Uterus (tissue), 4 donors: ENCODE results near the gene CDC20. TPM values are rescaled to one million over a fixed set of nuclear protein-coding genes. Genes with fewer than 3 reads are reported as not detected.
A peak's percentile ranks its signal among the peaks of the same experiment; 100 is the strongest.
"Not testable (repeated sequence)": the region's sequence is repeated elsewhere in the genome, so short reads cannot be mapped to it uniquely, and the experiment has no call there.

Experiments used
- DNase-seq, 2 donors: peaks; one replicate each; pipeline ENCODE4 v3.0.0-alpha.2; 2019 to 2020
- H3K27ac ChIP-seq, 2 donors: fragments of 200-600 bp; sonication (generic); 1 replicate in 1 of 2; 2 replicates in 1 of 2; pipeline ENCODE4 v1.5.1; 2016 to 2018
- H3K27me3 ChIP-seq, 2 donors: fragments of 200-600 bp; sonication (generic); one replicate each; pipeline ENCODE4 v1.5.1; 2018 to 2019; ENCODE audit warnings: control low read depth in 1 of 2
- H3K36me3 ChIP-seq, 2 donors: fragments of 200-600 bp; sonication (generic); one replicate each; pipeline ENCODE4 v1.5.1; 2019; ENCODE audit warnings: control low read depth in 1 of 2
- H3K4me1 ChIP-seq, 2 donors: fragments of 200-600 bp; sonication (generic); one replicate each; pipeline ENCODE4 v1.5.1; 2018 to 2019; ENCODE audit warnings: control low read depth in 1 of 2
- H3K4me3 ChIP-seq, 2 donors: fragments of 200-600 bp; sonication (generic); 1 replicate in 1 of 2; 2 replicates in 1 of 2; pipeline ENCODE4 v1.5.1; 2018 to 2019; ENCODE audit warnings: mild to moderate bottlenecking in 1 of 2
- H3K9me3 ChIP-seq, 2 donors: fragments of 200-600 bp; sonication (generic); one replicate each; pipeline ENCODE4 v1.5.1; 2019; ENCODE audit warnings: control low read depth in 1 of 2
- POLR2A ChIP-seq, 2 donors: fragments of 450-650 bp; IDR thresholded peaks; one replicate each; pipeline ENCODE4 v1.6.1; 2016; ENCODE audit warnings: antibody characterized with exemption in 2 of 2, mild to moderate bottlenecking in 1 of 2, moderate library complexity in 1 of 2
- intact Hi-C: fragments of 100-400 bp; cut with DNase I; formaldehyde crosslinking; loops from one replicate; pipeline ENCODE4 v1.15.1; 2023; ENCODE audit warnings: low total_unique reads
- total RNA-seq, 4 donors: library from RNA; depleted of rRNA in 3 of 4; stranded (reverse); fragments of >200 nt in 3 of 4; gene quantifications; one replicate each; pipeline versions ENCODE4 v1.1.0 to v1.2.4, GENCODE V29; 2014 to 2023
- TF ChIP-seq, protein P1 (sequence below), 4 experiments: fragments of 200-600 bp in 2 of 4; fragments of 450-650 bp in 2 of 4; sonication (generic) in 2 of 4; IDR thresholded peaks; one replicate each; pipeline ENCODE4 v1.5.1; 2016 to 2019; ENCODE audit warnings: antibody characterized with exemption in 4 of 4, mild to moderate bottlenecking in 2 of 4, moderate library complexity in 1 of 4
- donor health status: DM: yes; HTN: yes; CAD: no.

Gene CDC20
- total RNA-seq, 4 donors from 2014 or later, result 1.3 to 20.3 TPM; not detected in 2

DNA sequence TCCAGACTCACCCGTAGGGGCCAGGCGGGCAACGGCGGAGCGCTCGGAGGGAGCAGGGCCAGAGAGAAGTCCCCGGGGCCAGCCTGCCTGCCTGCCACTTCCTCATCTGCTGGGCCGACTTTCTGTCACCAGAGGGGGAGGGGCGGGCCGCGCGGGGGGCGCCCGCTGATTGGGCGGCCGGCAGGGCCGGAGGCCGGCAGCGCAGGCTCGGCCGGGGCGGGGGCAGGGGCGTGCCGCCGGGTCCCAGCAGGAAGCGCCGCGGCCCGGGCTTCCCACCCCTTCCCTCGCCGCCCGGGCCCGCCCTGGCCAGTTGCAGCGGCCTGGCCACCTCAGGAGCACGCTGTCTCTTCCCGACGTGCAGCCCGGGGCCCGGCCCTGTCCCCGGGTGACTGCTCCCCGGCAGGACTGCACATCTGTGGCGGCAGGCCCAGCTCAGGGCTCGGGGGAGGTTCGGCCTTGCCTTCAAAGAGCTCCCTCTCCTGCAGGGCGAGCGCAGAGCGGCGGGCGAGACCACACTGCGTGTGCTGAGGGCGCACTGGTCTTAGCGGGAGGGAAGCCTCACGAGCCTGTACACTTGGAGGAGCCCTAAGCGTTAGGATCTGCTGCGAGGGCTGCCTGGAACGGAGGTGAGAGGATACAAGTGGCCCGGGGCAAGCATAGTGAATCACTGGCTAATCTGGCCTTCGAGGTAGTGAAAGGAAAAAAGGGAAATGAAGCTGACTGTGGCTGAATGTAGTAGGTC, 9.3 kb downstream of the CDC20 start, which contains the start of gene ELOVL1:
ELOVL1 (minus strand) TSS at position 108 of the 742 bp plus-strand sequence. CDS start 2,402 bp downstream, outside the sequence.
- intact Hi-C loops, result no loop called here
- H3K27ac ChIP-seq, result peak within 1 kb of the TSS; percentile 81 to 96
- no peaks in the 10 kb centered on the region for H3K27me3 ChIP-seq
- H3K4me3 ChIP-seq, result peak within 1 kb of the TSS; percentile 64 to 65
- DNase-seq, result peak; percentile 87 to 90
- TF ChIP-seq POLR2A (IDR thresholded peaks at IDR 0.05), result peak; percentile 67 to 77
- TF ChIP-seq, protein P1, sequence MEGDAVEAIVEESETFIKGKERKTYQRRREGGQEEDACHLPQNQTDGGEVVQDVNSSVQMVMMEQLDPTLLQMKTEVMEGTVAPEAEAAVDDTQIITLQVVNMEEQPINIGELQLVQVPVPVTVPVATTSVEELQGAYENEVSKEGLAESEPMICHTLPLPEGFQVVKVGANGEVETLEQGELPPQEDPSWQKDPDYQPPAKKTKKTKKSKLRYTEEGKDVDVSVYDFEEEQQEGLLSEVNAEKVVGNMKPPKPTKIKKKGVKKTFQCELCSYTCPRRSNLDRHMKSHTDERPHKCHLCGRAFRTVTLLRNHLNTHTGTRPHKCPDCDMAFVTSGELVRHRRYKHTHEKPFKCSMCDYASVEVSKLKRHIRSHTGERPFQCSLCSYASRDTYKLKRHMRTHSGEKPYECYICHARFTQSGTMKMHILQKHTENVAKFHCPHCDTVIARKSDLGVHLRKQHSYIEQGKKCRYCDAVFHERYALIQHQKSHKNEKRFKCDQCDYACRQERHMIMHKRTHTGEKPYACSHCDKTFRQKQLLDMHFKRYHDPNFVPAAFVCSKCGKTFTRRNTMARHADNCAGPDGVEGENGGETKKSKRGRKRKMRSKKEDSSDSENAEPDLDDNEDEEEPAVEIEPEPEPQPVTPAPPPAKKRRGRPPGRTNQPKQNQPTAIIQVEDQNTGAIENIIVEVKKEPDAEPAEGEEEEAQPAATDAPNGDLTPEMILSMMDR (IDR thresholded peaks at IDR 0.05), result peak in 2 of 4 experiments; percentile 30 to 37
- H3K36me3 ChIP-seq, result no peaks in the 10 kb centered on the region
- H3K9me3 ChIP-seq, result no peaks in the 10 kb centered on the region
- H3K4me1 ChIP-seq, result peaks cover 7 to 10% of the 10 kb centered on the region in 2 donors

DNA sequence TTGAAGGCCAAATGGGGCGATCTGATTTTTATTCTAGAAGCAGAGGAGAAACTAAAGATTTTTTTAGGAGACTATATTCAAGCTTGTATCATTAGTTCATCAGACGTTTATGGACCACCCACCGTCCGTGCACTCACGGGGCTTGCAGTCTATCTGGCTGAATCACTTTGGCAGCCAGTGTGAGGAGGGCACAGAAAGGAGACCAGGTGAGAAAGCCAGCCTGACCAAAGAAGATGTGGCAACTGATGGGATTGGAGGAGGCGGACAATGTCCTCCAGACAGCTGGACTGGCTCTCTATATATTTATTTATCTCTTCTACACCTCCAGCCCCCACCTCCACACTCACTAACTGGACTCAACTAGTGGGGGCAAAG, 9.9 kb downstream of the CDC20 start:
- TF ChIP-seq, protein P1 (IDR thresholded peaks at IDR 0.05), result no peak
- TF ChIP-seq POLR2A (IDR thresholded peaks at IDR 0.05), result no peak
- Histone ChIP-seq H3K9me3 (no peaks in the 10 kb centered on the region), H3K4me3 (peak overlapping the region; percentile 64 to 65), H3K36me3 (no peaks in the 10 kb centered on the region), H3K27me3 (no peaks in the 10 kb centered on the region), H3K4me1 (peaks cover 7 to 10% of the 10 kb centered on the region in 2 donors), H3K27ac (peak overlapping the region; percentile 81 to 96)
- intact Hi-C loops, result no loop called here
- no peak for DNase-seq

DNA sequence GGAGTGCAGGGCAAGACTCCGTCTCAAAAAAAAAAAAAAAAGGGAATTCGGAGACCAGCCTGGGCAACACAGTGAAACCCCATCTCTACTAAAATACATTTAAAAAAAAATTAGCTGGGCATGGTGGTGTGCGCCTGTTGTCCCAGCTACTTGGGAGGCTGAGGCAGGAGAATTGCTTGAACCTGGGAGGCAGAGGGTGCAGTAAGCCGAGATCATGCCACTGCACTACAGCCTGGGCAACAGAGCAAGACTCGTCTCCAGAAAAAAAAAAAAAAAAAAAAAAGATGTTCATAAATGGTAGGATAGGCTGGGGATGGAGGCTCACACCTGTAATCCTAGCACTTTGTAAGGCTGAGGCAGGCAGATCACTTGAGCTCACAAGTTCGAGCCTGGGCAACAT, 11.0 kb downstream of the CDC20 start:
- H3K27me3 ChIP-seq, H3K27ac ChIP-seq, H3K4me3 ChIP-seq, H3K9me3 ChIP-seq, DNase-seq, intact Hi-C loops, H3K36me3 ChIP-seq: not testable (repeated sequence)
- peaks cover 7 to 10% of the 10 kb centered on the region in 2 donors for H3K4me1 ChIP-seq

DNA sequence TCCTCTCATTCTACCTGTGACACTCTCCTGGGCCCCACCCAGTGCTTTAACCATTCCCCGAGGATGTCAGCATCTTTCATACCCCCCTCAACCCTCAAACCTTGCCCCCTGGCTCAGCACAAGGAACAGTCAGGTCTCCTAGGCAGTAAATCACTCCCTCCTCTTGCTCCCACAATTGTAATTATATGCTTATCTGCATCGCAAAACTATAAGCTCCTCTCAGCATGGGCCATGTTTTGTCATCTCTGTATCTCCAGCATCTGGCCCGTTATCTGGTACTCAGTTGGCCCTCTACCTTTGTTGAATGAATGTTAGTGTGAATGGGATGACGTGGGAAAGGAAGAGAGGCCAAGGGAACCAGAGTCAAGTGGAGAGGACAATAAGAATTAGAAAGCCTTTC, 11.8 kb downstream of the CDC20 start:
- DNase-seq, result no peak
- H3K27ac ChIP-seq, result no peak overlapping the region
- TF ChIP-seq, protein P1 (IDR thresholded peaks at IDR 0.05), result no peak
- TF ChIP-seq POLR2A (IDR thresholded peaks at IDR 0.05), result no peak
- no peak overlapping the region for H3K4me3 ChIP-seq
- H3K4me1 ChIP-seq, result peaks cover 7 to 10% of the 10 kb centered on the region in 2 donors
- intact Hi-C loops, result no loop called here
- no peaks in the 10 kb centered on the region for H3K36me3 ChIP-seq
- no peaks in the 10 kb centered on the region for H3K9me3 ChIP-seq
- H3K27me3 ChIP-seq, result no peaks in the 10 kb centered on the region

DNA sequence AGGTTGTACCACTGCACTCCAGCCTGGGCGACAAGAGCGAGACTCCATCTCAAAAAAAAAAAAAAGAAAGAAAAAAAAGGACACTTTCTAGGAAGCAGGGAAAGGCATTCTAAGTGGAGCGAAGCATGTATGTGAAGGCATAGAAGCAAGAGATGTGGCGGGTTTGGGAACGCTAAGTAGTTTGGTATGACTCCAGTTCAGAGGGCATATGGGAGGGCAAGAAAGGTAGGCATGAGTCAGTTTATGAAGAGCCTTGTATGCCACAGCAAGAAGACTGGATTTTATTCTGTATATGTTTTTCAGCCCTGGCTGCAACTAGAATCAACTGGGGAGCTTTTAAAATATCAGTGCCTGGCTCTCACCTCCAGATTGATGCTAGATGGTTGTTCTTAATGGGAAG, 13.4 kb downstream of the CDC20 start:
- no peak for TF ChIP-seq POLR2A (IDR thresholded peaks at IDR 0.05)
- Histone ChIP-seq H3K4me1 (peaks cover 2 to 7% of the 10 kb centered on the region in 2 donors), H3K27ac (no peak overlapping the region), H3K9me3 (no peaks in the 10 kb centered on the region), H3K36me3 (no peaks in the 10 kb centered on the region), H3K4me3 (no peak overlapping the region), H3K27me3 (no peaks in the 10 kb centered on the region)
- intact Hi-C loops, result no loop called here
- DNase-seq, result no peak

DNA sequence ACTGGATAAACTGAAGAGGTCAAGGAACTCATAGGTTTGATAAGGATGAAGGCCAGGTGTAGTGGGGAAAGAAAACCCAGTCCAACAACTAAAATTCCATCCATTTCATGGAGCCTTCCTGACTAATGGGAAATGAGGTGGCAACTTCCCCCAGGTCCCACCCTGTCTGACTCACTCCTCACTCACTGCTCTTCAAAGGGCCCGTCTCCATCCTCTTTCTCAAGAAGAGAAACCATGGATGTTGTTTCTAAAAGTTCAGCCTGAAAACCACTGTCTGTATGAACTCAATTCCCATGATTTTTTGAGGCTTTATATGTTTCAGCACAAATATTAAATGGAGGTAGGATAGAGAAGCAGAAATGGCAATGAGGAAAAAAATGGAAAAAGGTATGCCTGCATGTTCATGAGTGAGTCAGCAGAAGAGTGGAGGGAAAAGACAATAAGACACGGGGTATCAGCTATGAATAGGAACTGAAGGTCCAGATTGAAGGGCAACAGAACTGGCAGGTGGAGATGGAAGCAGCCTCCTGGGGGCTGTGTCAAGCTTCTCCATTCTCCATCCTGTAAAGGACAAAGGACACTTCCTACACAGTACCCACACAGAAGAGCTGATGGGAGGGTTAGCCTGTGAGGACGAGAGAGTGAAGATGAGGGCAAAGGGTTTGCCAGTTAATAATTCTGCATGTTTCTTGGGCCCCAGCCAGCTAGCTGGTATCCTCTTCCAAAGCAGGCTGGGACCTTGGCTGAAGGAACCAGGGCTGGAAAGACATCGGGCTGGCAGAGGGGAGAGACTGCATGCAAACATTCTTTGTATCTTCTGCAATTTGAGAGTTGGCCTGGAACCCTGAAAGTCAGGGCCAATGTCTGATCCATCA, 14.5 kb downstream of the CDC20 start:
- Histone ChIP-seq H3K27me3 (no peaks in the 10 kb centered on the region), H3K4me3 (no peak overlapping the region), H3K9me3 (no peaks in the 10 kb centered on the region), H3K36me3 (no peaks in the 10 kb centered on the region), H3K4me1 (peaks cover 0 to 7% of the 10 kb centered on the region in 2 donors), H3K27ac (peak overlapping the region in 1 of 2 donors; percentile 33)
- DNase-seq, result no peak
- TF ChIP-seq, protein P1 (IDR thresholded peaks at IDR 0.05), result no peak
- no peak for TF ChIP-seq POLR2A (IDR thresholded peaks at IDR 0.05)
- intact Hi-C loops, result no loop called here
